Colonic mucosa (tissue), 4 donors: ENCODE data around the gene DCLK3. TPM values are rescaled to one million over a fixed set of nuclear protein-coding genes. Genes with fewer than 3 reads are reported as not detected.

Experiments used
- DNase-seq: peaks from one replicate; pipeline ENCODE4 v3.0.0-alpha.2; 2020
- H3K27ac ChIP-seq: fragments of 200-600 bp; one replicate; pipeline ENCODE4 v1.8.0; 2021
- H3K27me3 ChIP-seq: fragments of 200-600 bp; one replicate; pipeline ENCODE4 v1.8.0; 2021
- H3K36me3 ChIP-seq: fragments of 200-600 bp; one replicate; pipeline ENCODE4 v1.8.0; 2021
- H3K4me1 ChIP-seq: fragments of 200-600 bp; one replicate; pipeline ENCODE4 v1.8.0; 2021; ENCODE audit warnings: mild to moderate bottlenecking
- H3K4me3 ChIP-seq: fragments of 200-600 bp; one replicate; pipeline ENCODE4 v1.8.0; 2021
- H3K9ac ChIP-seq, 2 donors: one replicate each; pipeline ENCODE4 v1.7.0; 2013; ENCODE audit warnings: control low read depth in 2 of 2, low read depth in 2 of 2, low read length in 2 of 2
- H3K9me3 ChIP-seq: fragments of 200-600 bp; one replicate; pipeline ENCODE4 v1.8.0; 2021
- intact Hi-C: fragments of 100-400 bp; cut with DNase I; formaldehyde crosslinking; loops from one replicate; pipeline ENCODE4 v1.14.1; 2022
- total RNA-seq, 2 donors: library from RNA; stranded (reverse); fragmentation: NEBNext Ultra II Directional in 1 of 2; extraction: Animal tissue kit (Norgen Biotek cat#: 25700) in 1 of 2; gene quantifications; one replicate each; pipeline ENCODE4 v1.2.1, GENCODE V29; 2021
- TF ChIP-seq, protein P1 (sequence below): fragments of 200-600 bp; IDR thresholded peaks from one replicate; pipeline ENCODE4 v1.8.0; 2022; ENCODE audit warnings: antibody characterized with exemption, mild to moderate bottlenecking
- donor health status: healthy.
- donor health status: DM: no; HTN: no; CAD: no.
- donor health status: DM: no; HTN: no; CAD: no.

DCLK3 gene
- total RNA-seq, 2 donors from 2014 or later, result 0.11 TPM; not detected in 1

DNA sequence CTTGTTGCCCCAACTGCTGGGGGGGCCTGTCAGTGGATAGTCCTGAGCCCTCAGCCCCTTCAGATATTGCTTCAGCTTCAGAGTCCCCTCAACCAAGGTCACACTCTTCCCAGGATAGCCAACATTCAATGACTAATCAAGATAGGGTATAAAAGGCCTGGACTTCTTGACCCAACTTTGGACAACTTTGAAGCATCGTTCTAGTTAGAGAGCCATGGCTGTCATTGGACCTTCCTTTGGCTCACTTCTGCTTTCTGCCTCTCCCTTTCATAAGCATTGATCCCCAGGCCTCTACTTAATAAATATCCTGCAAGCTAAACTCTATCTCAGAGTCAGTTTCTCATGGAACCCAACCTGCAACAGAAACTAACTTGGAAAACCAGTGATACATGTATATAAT lies 31.3 kb upstream of the DCLK3 start:
- H3K9ac ChIP-seq, result no peak overlapping the region
- no peak overlapping the region for H3K4me3 ChIP-seq
- H3K36me3 ChIP-seq, result no peaks in the 10 kb centered on the region
- intact Hi-C loops, result no loop called here
- no peaks in the 10 kb centered on the region for H3K27me3 ChIP-seq
- H3K4me1 ChIP-seq, result no peaks in the 10 kb centered on the region
- H3K27ac ChIP-seq, result no peak overlapping the region
- H3K9me3 ChIP-seq, result no peaks in the 10 kb centered on the region
- DNase-seq, result no peak
- TF ChIP-seq, protein P1, sequence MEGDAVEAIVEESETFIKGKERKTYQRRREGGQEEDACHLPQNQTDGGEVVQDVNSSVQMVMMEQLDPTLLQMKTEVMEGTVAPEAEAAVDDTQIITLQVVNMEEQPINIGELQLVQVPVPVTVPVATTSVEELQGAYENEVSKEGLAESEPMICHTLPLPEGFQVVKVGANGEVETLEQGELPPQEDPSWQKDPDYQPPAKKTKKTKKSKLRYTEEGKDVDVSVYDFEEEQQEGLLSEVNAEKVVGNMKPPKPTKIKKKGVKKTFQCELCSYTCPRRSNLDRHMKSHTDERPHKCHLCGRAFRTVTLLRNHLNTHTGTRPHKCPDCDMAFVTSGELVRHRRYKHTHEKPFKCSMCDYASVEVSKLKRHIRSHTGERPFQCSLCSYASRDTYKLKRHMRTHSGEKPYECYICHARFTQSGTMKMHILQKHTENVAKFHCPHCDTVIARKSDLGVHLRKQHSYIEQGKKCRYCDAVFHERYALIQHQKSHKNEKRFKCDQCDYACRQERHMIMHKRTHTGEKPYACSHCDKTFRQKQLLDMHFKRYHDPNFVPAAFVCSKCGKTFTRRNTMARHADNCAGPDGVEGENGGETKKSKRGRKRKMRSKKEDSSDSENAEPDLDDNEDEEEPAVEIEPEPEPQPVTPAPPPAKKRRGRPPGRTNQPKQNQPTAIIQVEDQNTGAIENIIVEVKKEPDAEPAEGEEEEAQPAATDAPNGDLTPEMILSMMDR, result no peak

DNA sequence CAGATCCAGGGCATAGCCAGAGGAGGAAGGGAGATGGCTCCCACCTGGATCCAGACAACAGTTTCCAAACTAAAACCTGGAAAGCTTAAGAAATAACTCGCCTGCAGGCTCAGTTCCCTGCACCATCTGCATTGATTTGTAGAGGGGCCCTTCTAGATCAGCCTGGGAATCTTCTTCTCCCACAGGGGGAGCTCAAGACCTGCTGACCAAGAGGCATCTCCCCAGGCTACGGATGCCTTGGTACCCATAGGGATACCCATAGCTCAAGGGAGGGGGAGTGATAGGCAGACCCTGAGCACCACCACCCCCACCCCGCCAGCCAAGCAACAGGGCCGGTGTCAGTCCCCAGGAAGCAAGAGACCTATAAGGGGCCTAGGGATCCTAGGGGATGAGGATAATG lies 28.0 kb upstream of the DCLK3 start:
- no peaks in the 10 kb centered on the region for H3K4me1 ChIP-seq
- H3K4me3 ChIP-seq, result no peak overlapping the region
- H3K36me3 ChIP-seq, result no peaks in the 10 kb centered on the region
- no peaks in the 10 kb centered on the region for H3K9me3 ChIP-seq
- TF ChIP-seq, protein P1, result no peak
- no peaks in the 10 kb centered on the region for H3K27me3 ChIP-seq
- no peak overlapping the region for H3K9ac ChIP-seq
- no peak for DNase-seq
- intact Hi-C loops, result no loop called here
- no peak overlapping the region for H3K27ac ChIP-seq

DNA sequence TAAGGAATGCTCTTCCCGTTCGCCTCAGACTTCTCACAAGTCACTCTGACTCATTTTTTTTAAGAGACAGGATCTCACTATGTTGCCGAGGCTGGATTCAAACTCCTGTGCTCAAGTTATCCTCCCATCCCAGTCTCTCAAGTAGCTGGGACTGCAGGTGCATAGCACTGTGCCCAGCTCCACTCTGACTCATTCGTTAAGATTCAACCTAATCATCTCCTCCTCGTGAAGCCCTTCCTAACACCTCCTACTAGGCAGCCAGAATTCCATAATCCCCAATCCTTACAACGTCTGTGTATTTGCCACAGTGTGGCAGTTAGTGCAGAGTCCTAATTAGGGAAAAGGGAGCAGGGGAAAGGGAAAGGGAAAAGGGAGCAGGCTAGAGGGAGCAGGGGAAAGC lies 26.4 kb upstream of the DCLK3 start:
- no peak overlapping the region for H3K27ac ChIP-seq

DNA sequence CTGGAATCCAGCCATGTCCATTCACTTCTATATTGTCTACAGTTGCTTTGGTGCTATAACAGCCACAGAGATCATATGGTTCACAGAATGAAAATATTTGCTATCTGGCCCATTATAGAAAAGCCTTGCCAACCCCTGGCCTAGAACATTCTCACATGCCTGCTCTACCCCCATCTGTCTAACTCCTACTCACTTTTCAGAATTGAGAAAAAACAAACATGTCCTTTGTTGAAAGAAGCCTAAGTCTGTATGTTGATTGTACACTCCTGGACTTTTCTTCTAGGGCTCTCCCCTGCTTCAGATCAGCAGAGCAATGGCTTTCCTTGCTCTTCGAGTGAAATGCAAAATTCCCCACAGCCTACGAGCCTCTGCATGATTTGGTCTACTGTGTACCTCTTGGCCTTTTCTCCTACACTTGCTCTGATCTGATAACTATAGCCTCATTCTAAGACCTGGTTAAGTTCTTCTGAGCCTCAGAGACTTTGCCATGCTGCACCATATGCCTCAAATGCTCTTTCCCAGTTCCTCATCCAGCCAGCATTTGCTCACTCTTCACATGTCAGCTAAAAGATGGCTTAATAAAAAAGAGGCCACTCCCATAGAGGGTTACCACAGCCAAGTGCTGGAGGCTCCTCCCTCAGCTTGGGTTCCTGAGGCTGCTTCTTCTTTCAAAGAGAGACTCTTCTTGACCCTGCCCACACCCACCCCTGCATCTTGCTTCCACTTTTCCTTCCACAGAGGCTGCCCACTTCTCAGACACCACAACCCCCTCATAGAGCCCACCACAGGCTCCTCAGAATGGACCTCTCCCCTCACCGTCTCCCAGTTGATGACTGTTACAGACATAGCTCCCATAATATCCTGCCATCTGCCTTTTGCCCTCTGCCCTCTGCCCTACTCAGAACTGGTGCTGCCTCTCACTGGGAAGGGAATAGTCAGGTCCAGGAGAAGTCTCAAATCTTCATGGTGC lies 22.9 kb upstream of the DCLK3 start:
- no peaks in the 10 kb centered on the region for H3K4me1 ChIP-seq
- no peaks in the 10 kb centered on the region for H3K9me3 ChIP-seq
- no peak overlapping the region for H3K9ac ChIP-seq
- DNase-seq, result no peak
- intact Hi-C loops, result no loop called here
- H3K36me3 ChIP-seq, result no peaks in the 10 kb centered on the region
- H3K4me3 ChIP-seq, result no peak overlapping the region
- TF ChIP-seq, protein P1, result no peak
- H3K27me3 ChIP-seq, result no peaks in the 10 kb centered on the region
- no peak overlapping the region for H3K27ac ChIP-seq

More for the DNA sequence above, 26.4 kb upstream of the DCLK3 start:
- no peaks in the 10 kb centered on the region for H3K4me1 ChIP-seq
- DNase-seq, result no peak
- H3K27me3 ChIP-seq, result no peaks in the 10 kb centered on the region
- no peaks in the 10 kb centered on the region for H3K36me3 ChIP-seq
- H3K4me3 ChIP-seq, result no peak overlapping the region
- TF ChIP-seq, protein P1, result no peak
- no peak overlapping the region for H3K9ac ChIP-seq
- no peaks in the 10 kb centered on the region for H3K9me3 ChIP-seq
- intact Hi-C loops, result no loop called here

DNA sequence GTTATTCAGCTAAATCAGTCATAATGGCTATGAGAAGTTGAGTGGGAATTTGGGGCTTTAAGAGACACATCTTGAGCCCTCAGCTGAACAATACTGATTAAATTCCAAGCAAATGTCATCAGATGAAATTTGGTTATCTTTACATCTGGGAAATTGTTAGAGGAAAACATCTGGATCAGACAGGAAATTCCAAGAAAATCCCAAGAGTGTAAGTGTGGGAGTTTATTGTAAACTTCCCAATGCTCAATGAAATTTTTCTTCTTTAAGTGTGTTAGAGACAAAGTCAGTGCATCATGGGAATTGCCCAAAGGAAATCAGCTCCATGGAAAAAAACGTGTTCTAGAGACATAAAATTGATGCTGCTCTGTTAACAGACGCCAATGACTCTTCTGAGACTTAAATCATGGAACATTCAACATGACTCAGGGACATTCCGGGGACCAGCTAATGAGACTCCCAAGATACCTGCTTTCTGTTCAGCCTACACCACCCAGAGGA lies 19.8 kb upstream of the DCLK3 start:
- TF ChIP-seq, protein P1, result no peak
- Histone ChIP-seq H3K4me1 (no peaks in the 10 kb centered on the region), H3K27me3 (no peaks in the 10 kb centered on the region), H3K36me3 (no peaks in the 10 kb centered on the region), H3K4me3 (no peak overlapping the region), H3K27ac (no peak overlapping the region), H3K9me3 (no peaks in the 10 kb centered on the region), H3K9ac (no peak overlapping the region)
- intact Hi-C loops, result no loop called here
- DNase-seq, result no peak
